H9 (cell line): ENCODE data around the gene HSPBP1. TPM values are rescaled to one million over a fixed set of nuclear protein-coding genes. Genes with fewer than 3 reads are reported as not detected.

Experiments
- DNase-seq: peaks from one replicate; pipeline ENCODE4 v3.0.0-alpha.2; 2017
- H2AFZ ChIP-seq: one replicate; pipeline ENCODE4 v1.6.1; 2013; ENCODE audit warnings: mild to moderate bottlenecking, low read length, control low read depth, moderate library complexity
- H2AK5ac ChIP-seq: 2 replicates; pipeline ENCODE4 v1.6.1; 2013; ENCODE audit warnings: low read length, control low read depth, mixed read lengths; ENCODE audit not compliant: insufficient read length
- H2BK120ac ChIP-seq: one replicate; pipeline ENCODE4 v1.6.1; 2013; ENCODE audit warnings: low read depth, mild to moderate bottlenecking, low read length, control low read depth, inconsistent platforms; ENCODE audit not compliant: poor library complexity, severe bottlenecking
- H2BK12ac ChIP-seq: 2 replicates; pipeline ENCODE4 v1.6.1; 2013; ENCODE audit warnings: low read length, control low read depth, mixed read lengths, low read depth; ENCODE audit not compliant: insufficient read length
- H2BK15ac ChIP-seq: 2 replicates; pipeline ENCODE4 v1.6.1; 2013; ENCODE audit warnings: low read depth, low read length, control low read depth
- H2BK20ac ChIP-seq: one replicate; pipeline ENCODE4 v1.6.1; 2013; ENCODE audit warnings: low read depth, mild to moderate bottlenecking, low read length, control low read depth, inconsistent platforms; ENCODE audit not compliant: poor library complexity, severe bottlenecking
- H2BK5ac ChIP-seq: 2 replicates; pipeline ENCODE4 v1.6.1; 2013; ENCODE audit warnings: low read length, control low read depth, mixed read lengths; ENCODE audit not compliant: insufficient read length
- H3K14ac ChIP-seq: 2 replicates; pipeline ENCODE4 v1.6.1; 2013; ENCODE audit warnings: low read length, control low read depth; ENCODE audit not compliant: insufficient read depth
- H3K18ac ChIP-seq: 2 replicates; pipeline ENCODE4 v1.6.1; 2013; ENCODE audit warnings: low read depth, mild to moderate bottlenecking, mixed read lengths, low read length, control low read depth; ENCODE audit not compliant: insufficient read length
- H3K23ac ChIP-seq: 2 replicates; pipeline ENCODE4 v1.6.1; 2013; ENCODE audit warnings: low read length, control low read depth, mixed read lengths, low read depth; ENCODE audit not compliant: insufficient read length
- H3K23me2 ChIP-seq: 2 replicates; pipeline ENCODE4 v1.6.1; 2013; ENCODE audit warnings: low read depth, mild to moderate bottlenecking, mixed read lengths, low read length, control low read depth; ENCODE audit not compliant: insufficient read length, poor library complexity, severe bottlenecking
- H3K27ac ChIP-seq: 2 replicates; pipeline ENCODE4 v1.5.1; 2013; ENCODE audit warnings: low read length, control low read depth, mixed read lengths, low read depth; ENCODE audit not compliant: insufficient read length
- H3K27me3 ChIP-seq: 2 replicates; pipeline ENCODE4 v1.6.1; 2013; ENCODE audit warnings: low read length, control low read depth, inconsistent platforms; ENCODE audit not compliant: insufficient read depth
- H3K4ac ChIP-seq: 2 replicates; pipeline ENCODE4 v1.6.1; 2013; ENCODE audit warnings: low read depth, mild to moderate bottlenecking, control low read depth, inconsistent platforms, low read length, moderate library complexity
- H3K4me1 ChIP-seq: 2 replicates; pipeline ENCODE4 v1.6.1; 2013; ENCODE audit warnings: low read length, control low read depth, inconsistent platforms; ENCODE audit not compliant: insufficient read depth
- H3K4me2 ChIP-seq: 2 replicates; pipeline ENCODE4 v1.6.1; 2013; ENCODE audit warnings: low read length, control low read depth, mixed read lengths; ENCODE audit not compliant: insufficient read length, insufficient read depth
- H3K56ac ChIP-seq: 2 replicates; pipeline ENCODE4 v1.6.1; 2013; ENCODE audit warnings: low read depth, mild to moderate bottlenecking, mixed read lengths, low read length, control low read depth; ENCODE audit not compliant: insufficient read length
- H3K79me1 ChIP-seq: 2 replicates; pipeline ENCODE4 v1.6.1; 2013; ENCODE audit warnings: low read depth, mild to moderate bottlenecking, moderate library complexity, low read length, control low read depth, inconsistent platforms; ENCODE audit not compliant: insufficient read depth, poor library complexity, severe bottlenecking
- H3K79me2 ChIP-seq: 2 replicates; pipeline ENCODE4 v1.6.1; 2013; ENCODE audit warnings: low read length, control low read depth, inconsistent platforms; ENCODE audit not compliant: insufficient read depth
- H3K9ac ChIP-seq: 2 replicates; pipeline ENCODE4 v1.6.1; 2013; ENCODE audit warnings: low read length, control low read depth, mixed read lengths; ENCODE audit not compliant: insufficient read length; ENCODE audit errors: extremely low read depth
- H3K9me3 ChIP-seq: one replicate; pipeline ENCODE4 v1.6.1; 2013; ENCODE audit warnings: low read depth, low read length, inconsistent platforms; ENCODE audit not compliant: control insufficient read depth
- H3T11ph ChIP-seq: one replicate; pipeline ENCODE4 v1.6.1; 2013; ENCODE audit warnings: mild to moderate bottlenecking, low read length, control low read depth, inconsistent platforms
- H4K20me1 ChIP-seq: one replicate; pipeline ENCODE4 v1.6.1; 2013; ENCODE audit not compliant: control insufficient read depth, insufficient read length, insufficient read depth
- H4K5ac ChIP-seq: 2 replicates; pipeline ENCODE4 v1.6.1; 2013; ENCODE audit warnings: low read depth, mild to moderate bottlenecking, mixed read lengths, low read length, control low read depth; ENCODE audit not compliant: insufficient read length
- H4K8ac ChIP-seq: replicated peaks from 2 replicates; pipeline ENCODE4 v1.6.1; 2013; ENCODE audit warnings: low read length, control low read depth, mixed read lengths, low read depth; ENCODE audit not compliant: insufficient read length
- H4K91ac ChIP-seq: 2 replicates; pipeline ENCODE4 v1.6.1; 2013; ENCODE audit warnings: low read depth, mild to moderate bottlenecking, moderate library complexity, mixed read lengths, low read length, control low read depth; ENCODE audit not compliant: insufficient read length
- H3K27ac Mint-ChIP-seq, 3 experiments: 2 replicates in 2 of 3; 3 replicates in 1 of 3; pipeline ENCODE4 v1.8.0; 2020 to 2021; ENCODE audit warnings: mixed read lengths in 3 of 3, mild to moderate bottlenecking in 1 of 3, moderate library complexity in 1 of 3
- H3K27me3 Mint-ChIP-seq: 2 replicates; pipeline ENCODE4 v1.8.0; 2021; ENCODE audit warnings: low read depth, mild to moderate bottlenecking, moderate library complexity, mixed read lengths
- H3K36me3 Mint-ChIP-seq, 3 experiments: 2 replicates in 2 of 3; 3 replicates in 1 of 3; pipeline ENCODE4 v1.8.0; 2020 to 2021; ENCODE audit warnings: low read depth in 3 of 3, mixed read lengths in 3 of 3; ENCODE audit not compliant: insufficient read depth in 1 of 3
- H3K4me1 Mint-ChIP-seq, 2 experiments: 2 replicates each; pipeline ENCODE4 v1.8.0; 2020; ENCODE audit warnings: mixed read lengths in 2 of 2
- H3K4me3 Mint-ChIP-seq, 2 experiments: 2 replicates in 1 of 2; 3 replicates in 1 of 2; pipeline ENCODE4 v1.8.0; 2020 to 2021; ENCODE audit warnings: mild to moderate bottlenecking in 2 of 2, mixed read lengths in 2 of 2, moderate library complexity in 1 of 2
- H3K9me3 Mint-ChIP-seq, 2 experiments: 2 replicates in 1 of 2; 3 replicates in 1 of 2; pipeline ENCODE4 v1.8.0; 2020; ENCODE audit warnings: mild to moderate bottlenecking in 2 of 2, mixed read lengths in 2 of 2, moderate library complexity in 1 of 2
- WGBS: extraction: QIAGEN DNeasy Blood & Tissue Kit; methylation state at CpG from one replicate; pipeline ENCODE4 v1.1.7; 2013; ENCODE audit warnings: missing lambda C conversion rate, low lambda C conversion rate, mixed read lengths; ENCODE audit not compliant: insufficient read length; ENCODE audit errors: extremely low coverage; 5-methylcytosine and 5-hydroxymethylcytosine counted together
- total RNA-seq: library from RNA; stranded (reverse); gene quantifications from 2 replicates; pipeline ENCODE4 v1.2.1, GENCODE V29; 2021
- TF ChIP-seq, protein P1 (sequence below): fragments of 200-600 bp; sonication (generic); conservative IDR thresholded peaks from 3 replicates; pipeline ENCODE4 v1.8.0; 2021; ENCODE audit warnings: antibody characterized with exemption, mild to moderate bottlenecking

The HSPBP1 gene
- total RNA-seq, 1 experiment from 2014 or later = 47.4 TPM

DNA sequence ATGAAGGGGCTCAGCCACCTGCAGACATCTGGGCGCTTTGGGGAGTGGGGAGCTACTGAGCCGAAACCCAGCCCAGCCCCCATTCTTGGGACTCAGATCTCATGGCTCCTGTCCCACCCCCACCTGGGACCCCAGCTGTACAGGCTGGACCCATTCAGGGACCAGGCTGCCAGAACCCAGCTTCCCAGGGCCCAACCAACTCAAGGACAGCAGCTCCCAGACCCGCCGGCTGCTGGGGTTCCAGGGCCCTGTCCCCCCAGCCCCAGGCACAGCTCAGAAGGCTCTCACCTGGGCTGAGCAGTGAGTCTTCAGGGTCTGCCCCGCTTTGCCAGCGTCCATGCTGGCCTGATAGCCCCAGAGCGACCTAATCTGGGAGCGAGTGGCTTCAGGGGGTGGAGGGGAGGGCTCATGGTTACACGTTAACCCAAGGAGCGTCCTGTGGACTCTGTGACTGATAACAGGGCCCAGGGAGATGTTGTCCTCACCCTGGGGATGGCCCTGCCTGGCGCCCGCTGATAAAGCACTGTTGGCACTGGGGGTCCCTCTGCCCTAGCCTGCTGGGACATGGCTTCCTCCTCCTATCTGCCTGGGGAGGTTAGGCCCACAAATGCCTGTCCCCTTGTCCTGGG lies 51.4 kb downstream of the HSPBP1 start, which contains the start of gene TMEM86B:
Gene TMEM86B (minus strand): TSS at position 361 of the 629 bp plus-strand sequence. CDS start 22 bp downstream, at position 339.
- Histone ChIP-seq H3K4me2 (no peak within 1 kb of the TSS), H2BK12ac (no peak within 1 kb of the TSS), H2AK5ac (no peak within 1 kb of the TSS), H3K27ac (no peak within 1 kb of the TSS), H4K20me1 (no peaks in the 10 kb centered on the region), H3K56ac (no peak within 1 kb of the TSS), H2BK15ac (no peak within 1 kb of the TSS), H3K79me2 (no peaks in the 10 kb centered on the region), H3K9me3 (no peaks in the 10 kb centered on the region), H2BK20ac (no peak within 1 kb of the TSS), H3K9ac (no peak within 1 kb of the TSS), H3K4me1 (no peaks in the 10 kb centered on the region), H3K79me1 (no peaks in the 10 kb centered on the region), H3K18ac (no peak within 1 kb of the TSS), H2BK5ac (no peak within 1 kb of the TSS), H4K5ac (no peak within 1 kb of the TSS), H3K23me2 (no peaks in the 10 kb centered on the region), H3T11ph (no peak within 1 kb of the TSS), H3K14ac (no peak within 1 kb of the TSS), H2AFZ (no peak within 1 kb of the TSS), H2BK120ac (no peak within 1 kb of the TSS), H4K91ac (no peak within 1 kb of the TSS), H3K27me3 (no peaks in the 10 kb centered on the region), H4K8ac (no peak within 1 kb of the TSS), H3K23ac (no peak within 1 kb of the TSS), H3K4ac (no peak within 1 kb of the TSS)
- Mint-ChIP-seq H3K9me3 (no peaks in the 10 kb centered on the region), H3K4me1 (peaks cover 0 to 6% of the 10 kb centered on the region in 2 experiments; a peak in 2 of 4 replicates), H3K36me3 (peaks cover 10 to 35% (median 31%) of the 10 kb centered on the region in 3 experiments; a peak in 6 of 7 replicates), H3K4me3 (no peak within 1 kb of the TSS), H3K27ac (peak within 1 kb of the TSS; percentile 50 to 90 (median 82); a peak in 6 of 7 replicates), H3K27me3 (no peaks in the 10 kb centered on the region; the same call in 1 of the 2 replicates)
- no CpG with 5 or more reads among the region's 12 CpGs for WGBS
- peak; percentile 24 for DNase-seq
- TF ChIP-seq, protein P1, sequence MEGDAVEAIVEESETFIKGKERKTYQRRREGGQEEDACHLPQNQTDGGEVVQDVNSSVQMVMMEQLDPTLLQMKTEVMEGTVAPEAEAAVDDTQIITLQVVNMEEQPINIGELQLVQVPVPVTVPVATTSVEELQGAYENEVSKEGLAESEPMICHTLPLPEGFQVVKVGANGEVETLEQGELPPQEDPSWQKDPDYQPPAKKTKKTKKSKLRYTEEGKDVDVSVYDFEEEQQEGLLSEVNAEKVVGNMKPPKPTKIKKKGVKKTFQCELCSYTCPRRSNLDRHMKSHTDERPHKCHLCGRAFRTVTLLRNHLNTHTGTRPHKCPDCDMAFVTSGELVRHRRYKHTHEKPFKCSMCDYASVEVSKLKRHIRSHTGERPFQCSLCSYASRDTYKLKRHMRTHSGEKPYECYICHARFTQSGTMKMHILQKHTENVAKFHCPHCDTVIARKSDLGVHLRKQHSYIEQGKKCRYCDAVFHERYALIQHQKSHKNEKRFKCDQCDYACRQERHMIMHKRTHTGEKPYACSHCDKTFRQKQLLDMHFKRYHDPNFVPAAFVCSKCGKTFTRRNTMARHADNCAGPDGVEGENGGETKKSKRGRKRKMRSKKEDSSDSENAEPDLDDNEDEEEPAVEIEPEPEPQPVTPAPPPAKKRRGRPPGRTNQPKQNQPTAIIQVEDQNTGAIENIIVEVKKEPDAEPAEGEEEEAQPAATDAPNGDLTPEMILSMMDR = no peak
